ENCODE results near the gene BAX.

Gene BAX

DNA sequence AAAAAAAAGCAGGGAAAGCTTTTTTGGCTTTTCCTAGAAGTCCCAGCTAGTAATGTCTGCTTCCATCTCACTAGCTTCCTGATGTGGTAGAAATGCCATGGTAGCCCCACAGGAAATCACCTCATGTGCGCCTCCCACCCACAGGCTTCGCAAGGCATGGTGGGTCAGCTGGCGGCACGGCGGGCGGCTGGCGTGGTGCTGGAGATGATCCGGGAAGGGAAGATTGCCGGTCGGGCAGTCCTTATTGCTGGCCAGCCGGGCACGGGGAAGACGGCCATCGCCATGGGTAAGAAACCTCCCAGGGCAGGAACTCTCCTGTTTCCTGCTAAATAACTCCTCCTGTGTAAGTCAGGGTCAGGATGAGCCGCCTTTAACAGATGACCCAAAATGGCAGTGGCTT, 49.5 kb downstream of the BAX start:
- no peak for DNase-seq (ENCODE audit: low read depth)
- TF ChIP-seq, protein P1, sequence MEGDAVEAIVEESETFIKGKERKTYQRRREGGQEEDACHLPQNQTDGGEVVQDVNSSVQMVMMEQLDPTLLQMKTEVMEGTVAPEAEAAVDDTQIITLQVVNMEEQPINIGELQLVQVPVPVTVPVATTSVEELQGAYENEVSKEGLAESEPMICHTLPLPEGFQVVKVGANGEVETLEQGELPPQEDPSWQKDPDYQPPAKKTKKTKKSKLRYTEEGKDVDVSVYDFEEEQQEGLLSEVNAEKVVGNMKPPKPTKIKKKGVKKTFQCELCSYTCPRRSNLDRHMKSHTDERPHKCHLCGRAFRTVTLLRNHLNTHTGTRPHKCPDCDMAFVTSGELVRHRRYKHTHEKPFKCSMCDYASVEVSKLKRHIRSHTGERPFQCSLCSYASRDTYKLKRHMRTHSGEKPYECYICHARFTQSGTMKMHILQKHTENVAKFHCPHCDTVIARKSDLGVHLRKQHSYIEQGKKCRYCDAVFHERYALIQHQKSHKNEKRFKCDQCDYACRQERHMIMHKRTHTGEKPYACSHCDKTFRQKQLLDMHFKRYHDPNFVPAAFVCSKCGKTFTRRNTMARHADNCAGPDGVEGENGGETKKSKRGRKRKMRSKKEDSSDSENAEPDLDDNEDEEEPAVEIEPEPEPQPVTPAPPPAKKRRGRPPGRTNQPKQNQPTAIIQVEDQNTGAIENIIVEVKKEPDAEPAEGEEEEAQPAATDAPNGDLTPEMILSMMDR (IDR thresholded peaks at IDR 0.05; ENCODE audit: insufficient read depth, low read depth, low read length, missing control alignments) = no peak

GRCh38 chr19:49004964-49005614, 50.4 kb downstream of the BAX start:
- TF ChIP-seq, protein P1 (IDR thresholded peaks at IDR 0.05; ENCODE audit: insufficient read depth, low read depth, low read length, missing control alignments) = no peak
- no peak overlapping the region for H3K4me3 ChIP-seq (ENCODE audit: low read depth, low read length)
- no peak for DNase-seq (ENCODE audit: low read depth)

More for the DNA sequence above, 49.5 kb downstream of the BAX start:
- no peak overlapping the region for H3K4me3 ChIP-seq (ENCODE audit: low read depth, low read length)

- H3K4me3 ChIP-seq (ENCODE audit: low read depth, low read length) = no peak overlapping the region
- TF ChIP-seq, protein P1 (IDR thresholded peaks at IDR 0.05; ENCODE audit: insufficient read depth, low read depth, low read length, missing control alignments) = no peak
- no peak for DNase-seq (ENCODE audit: low read depth)
Observed at GRCh38 chr19:49006905-49007304, 52.2 kb downstream of the BAX start.

DNA sequence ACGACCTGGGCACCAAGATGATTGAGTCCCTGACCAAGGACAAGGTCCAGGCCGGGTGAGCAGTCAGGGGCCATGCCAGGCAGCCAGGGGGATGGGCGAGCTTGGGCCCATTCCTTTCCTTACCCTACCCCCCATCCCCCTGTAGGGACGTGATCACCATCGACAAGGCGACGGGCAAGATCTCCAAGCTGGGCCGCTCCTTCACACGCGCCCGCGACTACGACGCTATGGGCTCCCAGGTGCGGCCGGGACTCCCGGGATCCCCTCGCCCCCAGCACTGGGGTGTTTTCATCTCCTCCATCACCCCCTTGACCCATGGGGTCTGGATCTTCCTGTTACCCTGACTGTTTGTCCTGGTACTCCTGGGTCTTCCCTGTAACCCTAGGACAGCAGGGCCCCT, 55.2 kb downstream of the BAX start:
- no peak for DNase-seq (ENCODE audit: low read depth)
- TF ChIP-seq, protein P1 (IDR thresholded peaks at IDR 0.05; ENCODE audit: insufficient read depth, low read depth, low read length, missing control alignments) = no peak
- no peak overlapping the region for H3K4me3 ChIP-seq (ENCODE audit: low read depth, low read length)

DNA sequence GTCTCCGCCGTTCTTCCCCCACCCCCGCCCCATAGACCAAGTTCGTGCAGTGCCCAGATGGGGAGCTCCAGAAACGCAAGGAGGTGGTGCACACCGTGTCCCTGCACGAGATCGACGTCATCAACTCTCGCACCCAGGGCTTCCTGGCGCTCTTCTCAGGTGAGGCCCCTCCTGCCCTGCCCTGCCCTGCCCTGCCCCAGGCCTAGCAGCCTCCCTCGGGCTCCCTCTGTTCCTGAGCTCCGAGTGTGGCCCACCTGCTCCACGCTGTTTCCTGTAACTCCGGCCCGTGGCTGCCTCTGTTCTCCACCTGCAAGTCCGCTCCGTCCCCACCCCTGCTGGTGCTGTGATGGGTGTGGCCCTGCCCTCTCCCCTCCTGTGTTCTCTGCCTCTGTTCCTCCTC, 55.8 kb downstream of the BAX start:
- no peak overlapping the region for H3K4me3 ChIP-seq (ENCODE audit: low read depth, low read length)
- TF ChIP-seq, protein P1 (IDR thresholded peaks at IDR 0.05; ENCODE audit: insufficient read depth, low read depth, low read length, missing control alignments) = no peak
- DNase-seq (ENCODE audit: low read depth) = no peak

DNA sequence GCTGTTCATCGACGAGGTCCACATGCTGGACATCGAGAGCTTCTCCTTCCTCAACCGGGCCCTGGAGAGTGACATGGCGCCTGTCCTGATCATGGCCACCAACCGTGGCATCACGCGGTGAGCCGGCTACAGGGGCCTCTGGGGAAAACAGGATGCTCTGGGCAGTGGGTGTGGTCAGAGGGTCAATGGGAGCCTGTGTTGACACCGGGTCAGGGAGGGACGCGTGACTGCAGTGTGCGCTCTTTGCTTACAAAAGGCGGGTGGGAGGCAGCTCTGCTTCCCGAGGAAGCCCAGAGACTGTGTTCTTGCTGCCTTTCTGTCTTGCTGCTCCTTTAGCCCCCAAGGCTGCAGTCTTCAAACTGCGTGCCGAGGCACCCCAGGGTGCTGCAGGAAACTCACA, 56.5 kb downstream of the BAX start:
- no peak for DNase-seq (ENCODE audit: low read depth)
- no peak overlapping the region for H3K4me3 ChIP-seq (ENCODE audit: low read depth, low read length)
- TF ChIP-seq, protein P1 (IDR thresholded peaks at IDR 0.05; ENCODE audit: insufficient read depth, low read depth, low read length, missing control alignments) = no peak
